GM06990 (cell line): Measurements from ENCODE around the gene HERC2.

Experiments
- DNase-seq: peaks from one replicate; pipeline ENCODE4 v3.0.0-alpha.2; 2011; ENCODE audit not compliant: insufficient read length; ENCODE audit errors: extremely low read depth
- H3K27me3 ChIP-seq: replicated peaks from 2 replicates; pipeline ENCODE4 v1.6.0; 2011; ENCODE audit warnings: low read length; ENCODE audit not compliant: control insufficient read depth, insufficient read depth
- H3K36me3 ChIP-seq: 2 replicates; pipeline ENCODE4 v1.5.1; 2011; ENCODE audit warnings: low read length; ENCODE audit not compliant: control insufficient read depth, insufficient read depth
- H3K4me3 ChIP-seq: replicated peaks from 2 replicates; pipeline ENCODE4 v1.5.1; 2011; ENCODE audit warnings: low read depth, mild to moderate bottlenecking, control low read depth, low read length
- TF ChIP-seq, protein P1 (sequence below): IDR thresholded peaks from 2 replicates; pipeline ENCODE4 v1.5.1; 2011; ENCODE audit warnings: low read length, control low read depth, mild to moderate bottlenecking, inconsistent platforms; ENCODE audit not compliant: insufficient read depth, poor library complexity, severe bottlenecking

The HERC2 gene

GRCh38 chr15:28269097-28269496 is 52.9 kb downstream of the HERC2 start:
- TF ChIP-seq, protein P1, sequence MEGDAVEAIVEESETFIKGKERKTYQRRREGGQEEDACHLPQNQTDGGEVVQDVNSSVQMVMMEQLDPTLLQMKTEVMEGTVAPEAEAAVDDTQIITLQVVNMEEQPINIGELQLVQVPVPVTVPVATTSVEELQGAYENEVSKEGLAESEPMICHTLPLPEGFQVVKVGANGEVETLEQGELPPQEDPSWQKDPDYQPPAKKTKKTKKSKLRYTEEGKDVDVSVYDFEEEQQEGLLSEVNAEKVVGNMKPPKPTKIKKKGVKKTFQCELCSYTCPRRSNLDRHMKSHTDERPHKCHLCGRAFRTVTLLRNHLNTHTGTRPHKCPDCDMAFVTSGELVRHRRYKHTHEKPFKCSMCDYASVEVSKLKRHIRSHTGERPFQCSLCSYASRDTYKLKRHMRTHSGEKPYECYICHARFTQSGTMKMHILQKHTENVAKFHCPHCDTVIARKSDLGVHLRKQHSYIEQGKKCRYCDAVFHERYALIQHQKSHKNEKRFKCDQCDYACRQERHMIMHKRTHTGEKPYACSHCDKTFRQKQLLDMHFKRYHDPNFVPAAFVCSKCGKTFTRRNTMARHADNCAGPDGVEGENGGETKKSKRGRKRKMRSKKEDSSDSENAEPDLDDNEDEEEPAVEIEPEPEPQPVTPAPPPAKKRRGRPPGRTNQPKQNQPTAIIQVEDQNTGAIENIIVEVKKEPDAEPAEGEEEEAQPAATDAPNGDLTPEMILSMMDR = no peak
- peaks cover 34% of the 10 kb centered on the region for H3K36me3 ChIP-seq
- H3K4me3 ChIP-seq = no peak overlapping the region
- no peak for DNase-seq
- H3K27me3 ChIP-seq = no peaks in the 10 kb centered on the region

- DNase-seq = no peak
- H3K4me3 ChIP-seq = no peak overlapping the region
- no peaks in the 10 kb centered on the region for H3K27me3 ChIP-seq
- TF ChIP-seq, protein P1 = no peak
- H3K36me3 ChIP-seq = peaks cover 31% of the 10 kb centered on the region
These were observed 54.3 kb downstream of the HERC2 start for GRCh38 chr15:28267727-28268126.

DNA sequence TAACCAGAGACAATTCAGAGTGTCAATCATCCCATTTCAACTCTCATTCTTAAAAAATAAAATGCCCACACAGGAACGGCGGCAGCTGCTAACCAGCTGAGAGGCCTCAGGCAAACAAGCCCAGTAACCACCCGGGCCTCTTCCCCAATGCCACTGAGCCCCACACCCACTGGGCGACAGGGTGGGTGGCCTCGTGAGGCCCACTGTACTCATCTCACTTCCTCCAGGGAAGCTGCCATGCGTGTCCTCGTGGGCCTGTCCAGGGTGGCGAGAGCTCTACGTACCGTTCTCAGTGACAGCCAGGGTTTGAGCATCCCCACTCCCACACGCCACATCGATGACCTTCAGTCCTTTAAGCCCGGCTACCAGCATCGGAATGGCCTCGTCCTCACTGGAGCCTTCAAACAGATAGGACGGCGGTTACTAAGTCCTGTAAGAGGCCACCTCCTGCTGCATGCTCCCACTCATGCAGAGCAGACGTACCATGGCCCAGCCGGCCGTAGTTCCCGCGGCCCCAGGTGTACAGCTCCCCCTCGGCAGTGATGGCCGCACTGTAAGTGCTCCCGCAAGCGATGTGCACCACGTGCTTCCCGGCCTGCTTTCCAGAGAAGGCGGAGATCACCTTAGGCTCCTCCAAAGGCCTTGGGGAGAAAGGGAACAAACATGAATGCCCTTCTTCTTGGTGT is 56.5 kb downstream of the HERC2 start:
- Histone ChIP-seq H3K36me3 (peaks cover 34% of the 10 kb centered on the region), H3K4me3 (no peak overlapping the region), H3K27me3 (no peaks in the 10 kb centered on the region)
- TF ChIP-seq, protein P1 = no peak
- DNase-seq = no peak

- Histone ChIP-seq H3K4me3 (no peak overlapping the region), H3K36me3 (peaks cover 31% of the 10 kb centered on the region), H3K27me3 (no peaks in the 10 kb centered on the region)
- no peak for DNase-seq
- TF ChIP-seq, protein P1 = no peak
These were observed 57.8 kb downstream of the HERC2 start for GRCh38 chr15:28264166-28264565.

DNA sequence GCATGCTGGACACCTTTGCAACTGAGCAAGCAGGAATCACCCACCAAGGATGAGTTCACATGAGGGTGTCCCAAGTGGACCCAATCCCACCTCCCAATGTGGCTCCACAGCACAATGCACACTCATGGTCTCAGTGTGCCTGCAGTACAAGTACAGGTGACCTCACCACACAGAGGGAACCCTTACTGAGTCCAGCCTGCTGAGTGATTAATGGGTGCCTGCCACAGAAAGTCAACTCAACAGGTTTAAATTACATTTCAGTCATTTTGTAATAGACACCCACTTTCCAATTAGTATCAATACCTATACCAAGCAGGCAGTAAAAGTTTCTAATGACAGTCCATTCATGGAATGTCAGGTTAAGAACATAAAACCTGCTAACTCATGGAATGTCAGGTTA is 59.5 kb downstream of the HERC2 start:
- no peak for DNase-seq
- peaks cover 22% of the 10 kb centered on the region for H3K36me3 ChIP-seq
- TF ChIP-seq, protein P1 = no peak

DNA sequence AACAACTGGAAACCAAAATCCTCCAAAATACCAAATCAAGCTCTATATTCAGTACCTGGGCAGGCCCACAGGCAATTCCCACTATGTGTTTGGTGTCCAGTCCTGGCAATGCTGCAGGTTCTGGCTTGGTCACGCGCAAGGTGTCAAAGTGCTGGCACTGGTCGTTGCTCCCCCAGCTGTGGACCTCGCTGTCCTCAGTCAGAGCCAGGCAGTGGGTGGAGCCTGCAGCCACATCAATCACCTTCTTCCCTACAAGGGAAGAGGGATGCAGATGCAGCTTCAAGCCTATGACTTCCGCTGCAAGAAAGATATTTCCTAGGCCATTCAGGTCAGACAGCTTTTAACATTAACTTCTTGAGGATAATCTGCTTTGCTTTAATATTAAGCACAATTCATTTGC is 61.3 kb downstream of the HERC2 start:
- TF ChIP-seq, protein P1 = no peak
- no peak for DNase-seq
- Histone ChIP-seq H3K27me3 (no peaks in the 10 kb centered on the region), H3K4me3 (no peak overlapping the region), H3K36me3 (peaks cover 27% of the 10 kb centered on the region)

More for the DNA sequence above, 59.5 kb downstream of the HERC2 start:
- Histone ChIP-seq H3K4me3 (no peak overlapping the region), H3K27me3 (no peaks in the 10 kb centered on the region)
